ENCODE data around the gene PCDHGC5.

The PCDHGC5 gene

GRCh38 chr5:141512911-141513626 lies 24.2 kb downstream of the PCDHGC5 start:
- DNase-seq (ENCODE audit: low read depth), result peak; percentile 52

GRCh38 chr5:141513627-141514329 lies 24.9 kb downstream of the PCDHGC5 start:
- peak; percentile 82 for DNase-seq (ENCODE audit: low read depth)

DNA sequence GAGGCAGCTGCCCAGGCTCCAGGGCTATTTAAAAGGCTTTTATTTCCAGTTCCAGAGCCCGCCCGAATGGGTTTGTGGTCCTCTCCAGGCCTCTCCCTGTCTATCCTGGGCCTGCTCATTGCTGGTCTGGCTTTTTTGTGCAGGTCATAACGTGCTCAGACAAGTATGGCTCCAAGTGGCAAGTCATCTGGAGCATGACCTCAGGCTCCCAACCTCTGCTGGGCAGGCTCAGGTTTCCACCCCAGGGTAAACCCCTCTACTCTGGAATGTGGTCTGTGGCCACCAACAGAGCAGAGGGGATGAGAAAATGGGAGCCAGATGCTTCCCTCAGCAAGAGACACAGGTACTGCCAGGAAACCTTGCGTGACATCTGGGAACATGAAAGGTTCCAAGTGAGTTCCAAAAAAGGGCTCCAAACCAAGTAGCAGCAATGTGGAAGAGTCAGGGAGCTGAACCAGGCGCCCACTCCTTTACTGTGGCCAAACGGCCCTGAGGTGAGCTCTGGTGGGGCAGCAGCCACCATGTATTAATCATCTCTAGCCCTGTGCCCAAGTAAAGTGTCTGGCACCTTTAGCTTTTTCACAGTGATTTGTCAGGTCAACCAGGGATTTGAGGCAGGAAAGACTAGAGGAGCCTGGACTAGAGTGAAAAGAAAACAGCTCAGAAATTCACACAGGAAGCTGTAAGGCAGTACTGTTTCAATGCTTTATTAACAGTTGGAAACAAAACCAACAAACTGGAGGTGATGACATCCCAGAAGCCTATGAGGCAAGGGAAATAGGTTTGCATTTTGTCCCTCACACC lies 25.7 kb downstream of the PCDHGC5 start:
- DNase-seq (ENCODE audit: low read depth), result peak; percentile 82

DNA sequence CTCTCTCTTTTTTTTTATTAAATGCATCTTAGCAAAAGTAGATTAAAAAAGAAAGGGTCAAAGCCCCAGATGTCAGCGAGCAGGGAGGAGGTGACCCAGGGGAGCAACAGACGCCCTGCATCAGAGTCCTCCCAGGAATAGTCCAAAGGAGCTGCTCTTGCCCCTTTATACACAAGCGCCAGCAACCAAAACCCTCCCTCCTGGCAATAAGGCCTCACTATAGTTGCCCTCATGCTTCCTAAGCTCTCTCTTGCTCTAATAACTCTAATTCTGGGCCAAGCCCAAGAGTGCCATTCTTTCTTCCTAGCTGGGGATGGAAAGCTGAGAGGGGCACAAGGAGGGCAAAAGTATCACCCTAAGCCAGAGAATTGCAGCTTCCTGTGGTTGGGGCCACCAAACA lies 26.3 kb downstream of the PCDHGC5 start:
- no peak for DNase-seq (ENCODE audit: low read depth)

DNA sequence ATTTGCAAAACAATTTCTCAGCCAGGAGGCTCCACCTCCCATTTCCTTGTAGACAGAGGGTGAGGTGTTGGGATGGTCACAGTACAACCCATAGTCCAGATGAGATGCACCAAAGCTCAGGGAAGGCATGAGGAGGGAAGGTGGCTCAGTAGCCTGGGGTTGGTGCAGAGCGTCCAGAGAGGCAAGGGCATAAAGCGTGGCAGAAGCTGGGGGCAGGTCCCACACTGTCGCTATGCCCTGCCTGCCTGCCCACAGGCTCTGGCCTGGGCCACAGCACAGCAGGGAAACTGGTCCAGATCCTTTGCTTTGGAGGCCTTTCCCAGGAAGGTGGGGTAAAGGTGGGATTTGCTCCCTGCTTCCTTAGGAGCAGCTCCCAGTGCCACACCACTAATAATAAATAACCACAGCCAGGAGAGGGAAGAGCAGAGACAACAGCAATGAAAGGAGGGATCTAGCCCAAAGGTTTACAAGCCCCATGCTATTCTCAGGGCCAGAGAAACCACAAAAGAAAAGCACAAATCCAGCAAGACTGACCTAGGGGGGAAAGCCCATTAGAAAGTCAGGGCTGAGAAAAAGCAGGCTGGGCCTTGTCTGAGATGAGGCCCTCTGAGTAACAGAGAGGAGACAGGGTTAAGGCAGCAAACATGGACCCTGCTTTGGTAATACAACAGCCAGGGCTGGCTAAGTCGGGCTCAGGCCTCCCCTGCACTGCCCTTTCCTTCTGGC lies 27.2 kb downstream of the PCDHGC5 start:
- DNase-seq (ENCODE audit: low read depth), result no peak

- DNase-seq (ENCODE audit: low read depth), result peak; percentile 47
Measured at GRCh38 chr5:141516672-141517025, 27.8 kb downstream of the PCDHGC5 start.

DNA sequence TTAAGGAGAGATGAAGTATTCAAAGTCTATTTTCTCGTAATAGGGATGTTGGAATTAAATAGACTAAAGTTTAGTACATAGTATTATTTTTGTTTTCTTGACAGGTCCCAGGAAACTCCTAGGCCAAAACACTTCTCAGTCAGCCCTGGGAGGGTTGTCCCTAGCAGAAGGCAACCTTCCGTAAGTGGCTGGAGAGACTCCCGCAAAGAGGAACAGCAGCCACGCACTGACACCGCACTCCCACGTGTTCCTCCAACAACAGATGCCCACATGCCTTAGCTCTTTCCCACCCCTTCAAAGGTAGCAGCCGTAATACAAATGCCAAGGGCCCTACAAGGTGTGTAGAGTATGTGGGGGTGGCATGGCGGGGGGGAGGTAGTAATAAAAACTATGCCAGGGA lies 28.4 kb downstream of the PCDHGC5 start:
- no peak for DNase-seq (ENCODE audit: low read depth)

DNA sequence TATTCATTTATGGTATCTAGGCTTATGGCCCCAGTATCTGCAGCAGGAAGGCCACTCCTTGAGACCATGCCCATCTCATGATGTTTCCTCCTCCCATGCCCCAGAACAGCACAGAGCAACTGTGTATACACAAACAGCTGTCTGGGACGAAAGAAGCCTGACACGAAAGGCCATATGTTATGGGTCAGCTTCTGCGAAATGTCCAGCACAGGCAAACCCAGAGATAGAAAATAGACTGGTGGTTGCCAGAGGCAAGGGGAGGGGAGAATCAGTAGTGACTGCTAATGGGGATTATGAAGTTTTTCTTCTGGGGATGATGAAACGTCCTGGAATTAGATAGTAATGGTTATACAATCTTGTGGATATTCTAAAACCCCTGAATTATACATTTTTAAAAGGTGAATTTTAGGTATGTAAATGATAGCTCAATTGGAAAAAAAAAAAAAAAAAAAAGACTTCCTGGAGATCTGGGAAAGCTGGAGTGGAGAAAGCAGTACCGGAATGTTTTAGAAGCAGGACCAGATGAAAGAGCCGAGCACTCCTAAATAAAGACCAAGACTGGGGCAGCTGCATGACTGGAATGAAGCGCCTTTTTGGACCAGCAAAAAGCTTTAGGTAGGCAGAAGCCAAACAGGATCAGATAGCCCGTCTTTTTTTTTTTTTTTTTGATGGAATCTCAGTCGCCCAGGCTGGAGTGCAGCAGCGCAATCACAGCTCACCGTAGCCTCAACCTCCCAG lies 29.2 kb downstream of the PCDHGC5 start:
- peak; percentile 17 for DNase-seq (ENCODE audit: low read depth)

GRCh38 chr5:141518618-141519015 lies 29.7 kb downstream of the PCDHGC5 start:
- no peak for DNase-seq (ENCODE audit: low read depth)

DNA sequence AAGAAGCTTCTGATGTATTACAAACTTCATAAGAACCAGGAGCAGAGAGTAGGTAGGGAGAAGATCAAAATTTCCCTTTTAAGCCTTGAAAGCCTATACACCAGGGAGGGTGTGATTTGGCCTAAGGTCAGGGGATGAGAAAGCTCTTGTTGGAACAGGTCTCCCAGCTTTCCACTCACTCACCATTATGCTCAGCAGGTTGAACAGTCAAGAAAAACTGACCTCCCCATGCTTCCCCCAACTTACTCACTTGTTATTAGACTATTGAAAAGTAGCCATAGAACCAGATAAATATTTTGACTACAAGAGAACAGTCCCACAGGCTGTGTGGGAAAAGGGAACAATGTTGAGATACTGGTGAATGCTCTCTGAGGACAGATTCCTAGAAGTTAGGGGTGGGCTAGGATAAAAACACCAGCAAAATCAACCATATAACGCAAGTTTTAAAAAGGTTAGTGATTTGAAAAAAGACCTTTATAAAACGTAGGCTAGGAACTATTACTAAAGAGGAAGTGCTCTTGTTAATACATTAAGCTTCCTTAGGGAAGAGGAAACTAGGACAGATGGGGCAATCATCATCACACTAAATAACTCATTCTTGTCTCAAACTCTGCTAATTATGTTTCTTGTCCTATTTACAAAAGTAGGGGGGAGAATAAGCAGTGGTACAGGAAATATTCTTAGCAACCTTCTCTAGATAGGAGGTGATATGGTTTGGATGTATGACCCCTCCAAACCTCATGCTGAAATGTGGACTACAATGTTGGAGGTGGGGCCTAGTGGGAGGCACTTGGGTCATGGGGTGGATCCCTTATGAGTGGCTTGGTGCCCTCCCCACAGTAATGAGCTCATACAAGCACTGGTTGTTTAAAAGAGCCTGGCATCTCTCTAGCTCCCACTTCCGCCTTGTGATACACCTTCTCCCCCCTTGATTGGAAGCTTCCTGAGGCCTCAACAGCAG lies 31.0 kb downstream of the PCDHGC5 start:
- no peak for DNase-seq (ENCODE audit: low read depth)

GRCh38 chr5:141521244-141521781 lies 32.4 kb downstream of the PCDHGC5 start:
- peak; percentile 98 for DNase-seq (ENCODE audit: low read depth)

DNA sequence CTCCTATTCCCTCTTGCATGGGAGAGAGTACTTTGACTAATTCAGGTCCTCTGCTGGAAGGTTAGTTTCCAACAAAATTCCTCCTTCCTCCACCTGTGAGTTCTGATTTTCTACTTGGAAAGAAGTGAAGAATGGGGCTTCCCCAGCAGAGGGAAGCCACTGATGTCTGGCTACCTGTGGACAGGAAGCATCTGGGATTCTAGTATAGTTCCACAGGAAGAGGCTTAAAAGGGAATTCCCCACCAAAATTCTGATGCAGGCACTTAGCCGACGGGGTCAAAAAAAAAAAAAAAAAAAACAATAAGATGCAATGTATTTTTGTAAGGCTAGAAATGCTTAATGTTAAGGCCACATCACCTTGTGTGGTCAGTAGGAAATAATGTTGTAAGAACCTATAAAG lies 33.4 kb downstream of the PCDHGC5 start:
- no peak for DNase-seq (ENCODE audit: low read depth)

DNA sequence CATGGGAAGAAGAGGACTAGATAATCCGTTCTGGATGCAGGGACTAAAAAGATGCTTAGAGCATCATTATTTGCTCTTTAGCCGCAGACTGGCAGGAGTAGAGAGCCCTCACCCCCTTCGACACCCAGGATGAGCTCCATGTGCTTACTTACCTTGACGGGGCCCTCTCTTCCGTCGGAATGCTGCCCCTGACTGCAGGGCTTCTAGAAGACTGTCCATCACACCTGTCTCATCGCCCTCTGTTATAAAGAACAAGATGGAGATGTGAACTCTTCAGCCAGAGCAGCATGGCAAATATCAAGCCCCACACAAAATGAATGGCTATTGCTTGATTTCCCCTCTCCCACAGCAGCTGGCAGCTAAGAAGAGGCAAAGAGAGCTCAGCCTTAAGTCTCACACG lies 35.1 kb downstream of the PCDHGC5 start:
- DNase-seq (ENCODE audit: low read depth), result no peak

DNA sequence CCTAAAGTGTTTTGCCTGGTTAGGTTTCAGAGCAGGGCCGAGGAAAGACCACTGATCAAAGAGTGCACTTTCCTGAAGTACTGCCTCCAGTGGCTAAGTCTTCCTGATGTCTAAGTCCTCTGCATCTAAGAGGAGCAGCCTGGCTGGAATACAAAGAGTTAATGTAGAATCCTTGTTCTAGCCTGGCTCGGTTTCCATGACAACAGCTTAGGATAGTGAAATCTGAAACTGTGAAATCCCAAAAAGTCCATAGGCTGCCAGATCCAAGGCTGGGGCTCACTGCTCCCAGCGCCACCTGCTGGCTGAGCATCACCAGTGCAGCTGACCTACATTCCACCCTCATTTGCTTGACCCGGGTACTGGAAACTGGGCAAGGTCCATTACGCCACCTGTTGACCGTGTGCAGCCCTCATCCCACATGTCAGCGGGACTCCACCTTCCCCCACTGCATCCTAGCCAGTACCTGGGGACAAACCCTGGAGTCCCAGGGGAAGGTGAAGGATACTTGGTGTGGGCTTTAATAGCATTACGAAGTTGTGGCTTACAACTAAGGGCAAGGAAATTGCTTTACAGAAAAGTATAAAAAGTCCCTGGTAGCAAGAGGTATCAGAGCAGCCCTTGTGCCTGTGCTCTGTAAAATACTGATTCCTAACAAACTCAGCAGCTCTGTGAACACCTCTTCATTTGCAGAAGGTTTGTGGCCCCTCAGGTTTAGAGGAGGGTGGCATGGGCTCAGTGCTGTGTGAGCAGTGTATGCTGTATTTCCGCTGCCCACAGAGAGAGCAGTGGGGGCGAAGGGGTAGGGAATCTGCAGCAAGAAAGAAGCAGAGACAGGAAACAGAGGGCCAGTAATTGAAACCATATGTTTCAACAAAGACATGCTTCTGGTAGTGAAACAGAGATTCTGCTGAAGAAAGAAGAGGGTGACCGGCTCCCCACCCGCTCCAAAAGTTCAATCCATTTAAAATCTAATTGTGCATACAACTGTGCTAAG lies 36.0 kb downstream of the PCDHGC5 start:
- DNase-seq (ENCODE audit: low read depth), result peak; percentile 96

DNA sequence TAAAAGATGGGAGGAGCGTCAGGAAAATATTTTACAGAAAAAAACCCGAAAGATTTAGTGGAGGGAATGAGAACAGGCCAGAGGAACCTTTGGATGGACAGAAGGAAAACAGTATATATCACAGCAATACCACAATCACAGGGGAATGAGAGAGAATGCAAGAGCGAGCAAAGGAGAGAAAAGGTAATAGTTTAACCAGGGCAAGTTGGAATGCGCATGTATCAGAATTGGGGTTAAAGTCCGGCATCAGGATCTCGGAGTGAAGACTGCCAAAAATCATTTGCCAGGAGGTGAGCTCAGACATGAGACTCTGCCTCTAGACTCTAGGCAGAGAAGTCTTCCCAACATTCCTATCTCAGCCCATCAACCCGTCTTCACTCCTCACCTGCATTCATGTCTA lies 36.8 kb downstream of the PCDHGC5 start:
- DNase-seq (ENCODE audit: low read depth), result no peak

- DNase-seq (ENCODE audit: low read depth), result no peak
Measured at GRCh38 chr5:141527426-141527825, 38.5 kb downstream of the PCDHGC5 start.

GRCh38 chr5:141528291-141528984 lies 39.6 kb downstream of the PCDHGC5 start:
- no peak for DNase-seq (ENCODE audit: low read depth)

- DNase-seq (ENCODE audit: low read depth), result peak; percentile 34
Measured at GRCh38 chr5:141529002-141529401, 40.1 kb downstream of the PCDHGC5 start.

Measured in fibroblast of gingiva (primary cell).